ENCODE measurements around the gene MAOB.

DNA sequence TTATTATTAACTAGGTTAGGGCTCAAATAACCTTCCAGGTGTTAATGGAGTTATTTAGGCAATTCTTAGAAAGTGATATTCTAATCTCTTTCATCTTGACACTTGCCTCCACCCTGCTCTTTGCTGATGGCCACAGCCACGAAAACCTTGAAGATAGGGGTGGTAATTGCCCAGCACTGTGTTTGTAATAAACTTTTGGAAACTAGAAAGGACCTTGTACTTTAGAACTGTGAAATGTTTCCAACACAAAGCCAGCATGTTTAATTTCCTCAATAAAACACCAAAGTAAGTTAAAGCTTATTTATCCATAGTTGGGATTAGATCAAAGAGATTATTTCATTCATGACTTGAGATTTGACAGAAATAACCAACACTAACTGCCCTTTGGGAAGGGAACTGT lies 147.8 kb downstream of the MAOB start:
- TF ChIP-seq, protein P1, sequence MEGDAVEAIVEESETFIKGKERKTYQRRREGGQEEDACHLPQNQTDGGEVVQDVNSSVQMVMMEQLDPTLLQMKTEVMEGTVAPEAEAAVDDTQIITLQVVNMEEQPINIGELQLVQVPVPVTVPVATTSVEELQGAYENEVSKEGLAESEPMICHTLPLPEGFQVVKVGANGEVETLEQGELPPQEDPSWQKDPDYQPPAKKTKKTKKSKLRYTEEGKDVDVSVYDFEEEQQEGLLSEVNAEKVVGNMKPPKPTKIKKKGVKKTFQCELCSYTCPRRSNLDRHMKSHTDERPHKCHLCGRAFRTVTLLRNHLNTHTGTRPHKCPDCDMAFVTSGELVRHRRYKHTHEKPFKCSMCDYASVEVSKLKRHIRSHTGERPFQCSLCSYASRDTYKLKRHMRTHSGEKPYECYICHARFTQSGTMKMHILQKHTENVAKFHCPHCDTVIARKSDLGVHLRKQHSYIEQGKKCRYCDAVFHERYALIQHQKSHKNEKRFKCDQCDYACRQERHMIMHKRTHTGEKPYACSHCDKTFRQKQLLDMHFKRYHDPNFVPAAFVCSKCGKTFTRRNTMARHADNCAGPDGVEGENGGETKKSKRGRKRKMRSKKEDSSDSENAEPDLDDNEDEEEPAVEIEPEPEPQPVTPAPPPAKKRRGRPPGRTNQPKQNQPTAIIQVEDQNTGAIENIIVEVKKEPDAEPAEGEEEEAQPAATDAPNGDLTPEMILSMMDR (IDR thresholded peaks at IDR 0.05), result no peak
- no peak for TF ChIP-seq ZFX (IDR thresholded peaks at IDR 0.05; ENCODE audit: borderline replicate concordance)
